HepG2 (cell line): ENCODE measurements around the gene NRAS. TPM values are rescaled to one million over a fixed set of nuclear protein-coding genes. Genes with fewer than 3 reads are reported as not detected.

ENCODE experiments used
- ARID5B ChIP-seq: IDR thresholded peaks from 2 replicates; pipeline ENCODE4 v1.4.0; 2020; ENCODE audit warnings: mild to moderate bottlenecking, missing genetic modification reagents
- FOXK1 ChIP-seq: sonication (generic); formaldehyde crosslinking; IDR thresholded peaks from 2 replicates; pipeline ENCODE4 v1.4.0; 2020; ENCODE audit warnings: low read depth, missing genetic modification reagents, borderline replicate concordance
- FOXP4 ChIP-seq: sonication (generic); formaldehyde crosslinking; IDR thresholded peaks from 2 replicates; pipeline ENCODE4 v1.4.0; 2020; ENCODE audit warnings: missing genetic modification reagents
- HNRNPL ChIP-seq: fragments of 200-400 bp; formaldehyde crosslinking; IDR thresholded peaks from 2 replicates; pipeline ENCODE4 v1.6.1; 2017; ENCODE audit warnings: mild to moderate bottlenecking, low read depth, low read length
- KMT2B ChIP-seq: IDR thresholded peaks from 2 replicates; pipeline ENCODE4 v1.6.1; 2016; ENCODE audit warnings: missing genetic modification reagents, missing compliant biosample characterization
- NR1H2 ChIP-seq: sonication (generic); formaldehyde crosslinking; IDR thresholded peaks from 2 replicates; pipeline ENCODE4 v1.8.1; 2022; ENCODE audit warnings: low read depth, missing genetic modification reagents, borderline replicate concordance
- SSRP1 ChIP-seq: IDR thresholded peaks from 2 replicates; pipeline ENCODE4 v1.6.1; 2016; ENCODE audit warnings: control low read depth
- STAT5B ChIP-seq: sonication (generic); formaldehyde crosslinking; IDR thresholded peaks from 2 replicates; pipeline ENCODE4 v1.4.0; 2020; ENCODE audit warnings: missing genetic modification reagents
- TSC22D2 ChIP-seq: sonication (generic); formaldehyde crosslinking; IDR thresholded peaks from 2 replicates; pipeline ENCODE4 v1.5.1; 2020; ENCODE audit warnings: missing genetic modification reagents, mild to moderate bottlenecking, borderline replicate concordance
- ZBTB37 ChIP-seq: sonication (generic); formaldehyde crosslinking; IDR thresholded peaks from 2 replicates; pipeline ENCODE4 v1.4.0; 2020; ENCODE audit warnings: mild to moderate bottlenecking, missing genetic modification reagents
- ZC3H13 ChIP-seq: sonication (generic); formaldehyde crosslinking; IDR thresholded peaks from 2 replicates; pipeline ENCODE4 v1.8.1; 2023; ENCODE audit warnings: mild to moderate bottlenecking, missing genetic modification reagents, moderate library complexity
- ZNF24 ChIP-seq: fragments of 450-650 bp; IDR thresholded peaks from 2 replicates; pipeline ENCODE4 v1.6.1; 2017; ENCODE audit warnings: antibody characterized with exemption, mild to moderate bottlenecking
- ZNF451 ChIP-seq: sonication (generic); formaldehyde crosslinking; IDR thresholded peaks from 2 replicates; pipeline ENCODE4 v1.5.0; 2020; ENCODE audit warnings: mild to moderate bottlenecking, missing genetic modification reagents
- ZNF468 ChIP-seq: sonication (generic); formaldehyde crosslinking; IDR thresholded peaks from 2 replicates; pipeline ENCODE4 v1.8.0; 2022; ENCODE audit warnings: mild to moderate bottlenecking, moderate library complexity, missing genetic modification reagents
- ZNF580 ChIP-seq: IDR thresholded peaks from 2 replicates; pipeline ENCODE4 v1.6.1; 2016; ENCODE audit warnings: low read depth, borderline replicate concordance
- ZNF652 ChIP-seq: IDR thresholded peaks from 2 replicates; pipeline ENCODE4 v1.6.1; 2016; ENCODE audit warnings: low read depth, borderline replicate concordance
- ZNF740 ChIP-seq: sonication (generic); formaldehyde crosslinking; IDR thresholded peaks from 2 replicates; pipeline ENCODE4 v1.4.0; 2020; ENCODE audit warnings: missing genetic modification reagents
- ZNF772 ChIP-seq: sonication (generic); formaldehyde crosslinking; IDR thresholded peaks from 2 replicates; pipeline ENCODE4 v1.5.0; 2020; ENCODE audit warnings: mild to moderate bottlenecking, missing genetic modification reagents
- polyA plus RNA-seq, 8 experiments: library from polyadenylated mRNA; depleted of rRNA in 3 of 8; stranded (reverse) in 7 of 8; unstranded in 1 of 8; fragments of >200 nt; fragmentation: Illumina TruSeq in 4 of 8; extraction: Trizol in 4 of 8; gene quantifications; 2 replicates each; pipeline versions ENCODE4 v1.2.1 to v1.2.3, GENCODE V29; 2011 to 2016; ENCODE audit warnings: low read depth in 4 of 8, missing spikeins in 1 of 8, mixed read lengths in 1 of 8; ENCODE audit not compliant: insufficient read depth in 1 of 8
- total RNA-seq, 5 experiments: library from RNA; depleted of rRNA; stranded (reverse); fragments of >200 nt; fragmentation: Illumina TruSeq; extraction: Trizol; gene quantifications; 2 replicates each; pipeline ENCODE4 v1.2.3, GENCODE V29; 2016; ENCODE audit warnings: low read depth in 1 of 5

NRAS gene
- total and polyA plus RNA-seq, 2 of the 13 experiments (the other 11 are each of a cell fraction or from before 2014, with no cell fraction given) = 38.6 to 58.8 TPM

GRCh38 chr1:114757455-114758255, 41.1 kb upstream of the NRAS start, which contains the start of gene CSDE1 (continued):
- TF ChIP-seq FOXP4 (CRISPR knock-in tag) = 0 out of 2 replicates have a peak, but pooled peaks have one; percentile 8
- TF ChIP-seq HNRNPL = peak; percentile 70; the same call in 1 of the 2 replicates
- TF ChIP-seq ZC3H13 = no peak; the same call in 1 of the 2 replicates
- TF ChIP-seq FOXK1 (CRISPR knock-in tag) = peak; percentile 61; the same call in 1 of the 2 replicates
- TF ChIP-seq ZBTB37 = no peak
- TF ChIP-seq ZNF772 (CRISPR knock-in tag) = no peak; the same call in 1 of the 2 replicates
- TF ChIP-seq NR1H2 (CRISPR knock-in tag) = no peak
- no peak for TF ChIP-seq TSC22D2 (CRISPR knock-in tag)
- TF ChIP-seq ZNF580 (CRISPR knock-in tag) = peak; percentile 79
- peak; percentile 54 for TF ChIP-seq ZNF740 (CRISPR knock-in tag)
- no peak for TF ChIP-seq SSRP1 (CRISPR knock-in tag)
- peak; percentile 57 for TF ChIP-seq ZNF451 (CRISPR knock-in tag)
- no peak for TF ChIP-seq ZNF24
- no peak for TF ChIP-seq STAT5B
- TF ChIP-seq ARID5B (CRISPR knock-in tag) = peak; percentile 17; the same call in 1 of the 2 replicates
- TF ChIP-seq ZNF468 (CRISPR knock-in tag) = no peak
- peak; percentile 16; the same call in 1 of the 2 replicates for TF ChIP-seq ZNF652 (CRISPR knock-in tag)
- peak; percentile 79 for TF ChIP-seq KMT2B (CRISPR knock-in tag)
